ENCODE results near the gene PRSS2. TPM values are rescaled to one million over a fixed set of nuclear protein-coding genes. Genes with fewer than 3 reads are reported as not detected.

PRSS2 gene
- total RNA-seq, 3 donors from 2014 or later, result not detected

- TF ChIP-seq CTCF (IDR thresholded peaks at IDR 0.05), result no peak
- H3K9me3 ChIP-seq, result no peaks in the 10 kb centered on the region
- DNase-seq (no peak), ATAC-seq (no peak)
- no peak overlapping the region for H3K4me3 ChIP-seq
- H3K36me3 ChIP-seq (ENCODE audit: low read depth), result no peaks in the 10 kb centered on the region
- H3K4me1 ChIP-seq (ENCODE audit: low read depth), result no peaks in the 10 kb centered on the region
- intact Hi-C loops (cut with DNase I, micrococcal nuclease), result no loop called here
These were observed 6.5 kb downstream of the PRSS2 start for GRCh38 chr7:142777318-142777717.

GRCh38 chr7:142782922-142783900 lies 12.4 kb downstream of the PRSS2 start:
- TF ChIP-seq CTCF (IDR thresholded peaks at IDR 0.05), result no peak
- H3K9me3 ChIP-seq, result no peaks in the 10 kb centered on the region
- no peaks in the 10 kb centered on the region for H3K4me1 ChIP-seq (ENCODE audit: low read depth)
- intact Hi-C loops (cut with DNase I, micrococcal nuclease), result loop anchor here (10.0 kb wide), 2 partner anchors 128 to 178 kb away; no protein-coding TSS in a partner anchor
- H3K36me3 ChIP-seq (ENCODE audit: low read depth), result no peaks in the 10 kb centered on the region
- H3K4me3 ChIP-seq, result no peak overlapping the region
- ATAC-seq, result peak; percentile 94
- peak; percentile 86 to 93 (median 88) for DNase-seq

- intact Hi-C loops (cut with DNase I, micrococcal nuclease), result loop anchor here (10.0 kb wide), 2 partner anchors 129 to 179 kb away; no protein-coding TSS in a partner anchor
- Histone ChIP-seq H3K9me3 (no peaks in the 10 kb centered on the region), H3K36me3 (ENCODE audit: low read depth) (no peaks in the 10 kb centered on the region), H3K4me3 (no peak overlapping the region), H3K4me1 (ENCODE audit: low read depth) (no peaks in the 10 kb centered on the region)
- no peak for DNase-seq
- ATAC-seq, result no peak
- TF ChIP-seq CTCF (IDR thresholded peaks at IDR 0.05), result no peak
These were observed 13.3 kb downstream of the PRSS2 start for GRCh38 chr7:142784096-142784495.

- intact Hi-C loops (cut with DNase I, micrococcal nuclease), result loop anchor here (10.0 kb wide), 2 partner anchors 130 to 180 kb away; no protein-coding TSS in a partner anchor
- no peaks in the 10 kb centered on the region for H3K9me3 ChIP-seq
- no peak for DNase-seq
- no peak for ATAC-seq
- H3K4me1 ChIP-seq (ENCODE audit: low read depth), result no peaks in the 10 kb centered on the region
- no peaks in the 10 kb centered on the region for H3K36me3 ChIP-seq (ENCODE audit: low read depth)
- H3K4me3 ChIP-seq, result no peak overlapping the region
- TF ChIP-seq CTCF (IDR thresholded peaks at IDR 0.05), result no peak
These were observed 13.9 kb downstream of the PRSS2 start for GRCh38 chr7:142784716-142785115.

- ATAC-seq (peak; percentile 53), DNase-seq (peak; percentile 28 to 75 (median 32))
- intact Hi-C loops (cut with DNase I, micrococcal nuclease), result loop anchor here (10.0 kb wide), 2 partner anchors 131 to 181 kb away; no protein-coding TSS in a partner anchor
- H3K4me3 ChIP-seq, result no peak overlapping the region
- no peak for TF ChIP-seq CTCF (IDR thresholded peaks at IDR 0.05)
- no peaks in the 10 kb centered on the region for H3K36me3 ChIP-seq (ENCODE audit: low read depth)
- no peaks in the 10 kb centered on the region for H3K4me1 ChIP-seq (ENCODE audit: low read depth)
- no peaks in the 10 kb centered on the region for H3K9me3 ChIP-seq
These were observed 15.1 kb downstream of the PRSS2 start for GRCh38 chr7:142785841-142786250.
